Body of pancreas (tissue), 4 donors: ENCODE measurements around the gene HOXD10.

ENCODE experiments used
- CTCF ChIP-seq, 7 experiments: fragments of 450-650 bp in 4 of 7; fragments of 200-600 bp in 3 of 7; sonication (generic) in 3 of 7; IDR thresholded peaks; one replicate each; pipeline ENCODE4 v1.5.1; 2016 to 2019; ENCODE audit warnings: antibody characterized with exemption in 7 of 7
- POLR2A ChIP-seq, 3 donors: fragments of 450-650 bp; IDR thresholded peaks; one replicate each; pipeline ENCODE4 v1.6.1; 2016; ENCODE audit warnings: antibody characterized with exemption in 3 of 3, mild to moderate bottlenecking in 2 of 3

- no peak for TF ChIP-seq CTCF (IDR thresholded peaks at IDR 0.05)
- no peak for TF ChIP-seq POLR2A (IDR thresholded peaks at IDR 0.05)
Measured at GRCh38 chr2:176158855-176159662, 42.5 kb downstream of the HOXD10 start.
